OCI-LY1 (cell line): Measurements from ENCODE around the gene TIMM44.

ENCODE experiments used
- H2AFZ ChIP-seq: fragments of 200-600 bp; sonication (generic), shearing (Covaris generic); 2 replicates; pipeline ENCODE4 v1.6.0; 2014; ENCODE audit warnings: antibody characterized with exemption, mild to moderate bottlenecking, low read length
- H3F3A ChIP-seq: fragments of 200-600 bp; sonication (generic), shearing (Covaris generic); 2 replicates; pipeline ENCODE4 v1.6.0; 2014; ENCODE audit warnings: mild to moderate bottlenecking, antibody characterized with exemption, low read length, moderate library complexity; ENCODE audit not compliant: insufficient read depth
- H3K27ac ChIP-seq: fragments of 200-600 bp; sonication (generic); 2 replicates; pipeline ENCODE4 v1.5.1; 2014; ENCODE audit warnings: low read length, mixed run types, mild to moderate bottlenecking, low read depth; ENCODE audit not compliant: poor library complexity, severe bottlenecking
- H3K27me3 ChIP-seq: fragments of 200-600 bp; sonication (generic); 2 replicates; pipeline ENCODE4 v1.6.0; 2014; ENCODE audit warnings: antibody characterized with exemption, mild to moderate bottlenecking, low read length, moderate library complexity; ENCODE audit not compliant: insufficient read depth
- H3K36me3 ChIP-seq: fragments of 200-600 bp; sonication (generic); 2 replicates; pipeline ENCODE4 v1.6.1; 2014; ENCODE audit warnings: mild to moderate bottlenecking, antibody characterized with exemption, low read length, moderate library complexity, mixed read lengths; ENCODE audit not compliant: insufficient read depth
- H3K4me1 ChIP-seq: fragments of 200-600 bp; sonication (generic); 2 replicates; pipeline ENCODE4 v1.5.1; 2014; ENCODE audit warnings: mild to moderate bottlenecking, low read length, moderate library complexity; ENCODE audit not compliant: insufficient read depth, severe bottlenecking
- H3K4me2 ChIP-seq: fragments of 200-600 bp; sonication (generic), shearing (Covaris generic); 2 replicates; pipeline ENCODE4 v1.6.1; 2014; ENCODE audit warnings: low read length
- H3K4me3 ChIP-seq: fragments of 200-600 bp; sonication (generic); 2 replicates; pipeline ENCODE4 v1.5.1; 2014; ENCODE audit warnings: low read length, low read depth, mild to moderate bottlenecking, mixed read lengths; ENCODE audit not compliant: poor library complexity, severe bottlenecking
- H3K79me2 ChIP-seq: fragments of 200-600 bp; shearing (Covaris generic); 2 replicates; pipeline ENCODE4 v1.6.1; 2016; ENCODE audit warnings: mixed run types, low read length, mixed read lengths; ENCODE audit not compliant: insufficient read depth
- H3K9ac ChIP-seq: fragments of 200-600 bp; sonication (generic), shearing (Covaris generic); 2 replicates; pipeline ENCODE4 v1.6.1; 2014; ENCODE audit warnings: mild to moderate bottlenecking, low read length, mixed read lengths
- H3K9me2 ChIP-seq: fragments of 200-600 bp; sonication (generic), shearing (Covaris generic); 2 replicates; pipeline ENCODE4 v1.6.1; 2014; ENCODE audit warnings: low read depth, mild to moderate bottlenecking, low read length, mixed read lengths
- H3K9me3 ChIP-seq: fragments of 200-600 bp; shearing (Covaris generic); 2 replicates; pipeline ENCODE4 v1.6.1; 2014; ENCODE audit warnings: low read length, mixed read lengths
- H4K20me1 ChIP-seq: fragments of 200-600 bp; sonication (generic), shearing (Covaris generic); 2 replicates; pipeline ENCODE4 v1.6.0; 2016; ENCODE audit warnings: mild to moderate bottlenecking, low read length; ENCODE audit not compliant: insufficient read depth
- CTCF ChIP-seq: fragments of 200-600 bp; sonication (generic), shearing (Covaris generic); IDR thresholded peaks from 2 replicates; pipeline ENCODE4 v1.5.1; 2017; ENCODE audit warnings: mild to moderate bottlenecking, antibody characterized with exemption, low read length, moderate library complexity, mixed read lengths
- EZH2 ChIP-seq: fragments of 200-600 bp; sonication (generic), shearing (Covaris generic); IDR thresholded peaks from 2 replicates; pipeline ENCODE4 v1.8.0; 2017; ENCODE audit warnings: borderline replicate concordance, mixed run types, mild to moderate bottlenecking, antibody characterized with exemption, low read length, moderate library complexity, mixed read lengths

Gene TIMM44

GRCh38 chr19:7932930-7933300, 10.6 kb downstream of the TIMM44 start:
- Histone ChIP-seq H3K79me2 (no peaks in the 10 kb centered on the region), H3K27me3 (no peaks in the 10 kb centered on the region), H3K9ac (no peak overlapping the region), H3K9me2 (no peaks in the 10 kb centered on the region), H3K9me3 (no peaks in the 10 kb centered on the region), H4K20me1 (no peaks in the 10 kb centered on the region), H3K36me3 (peaks cover 80% of the 10 kb centered on the region), H3K4me3 (no peak overlapping the region), H3F3A (no peaks in the 10 kb centered on the region), H3K4me2 (no peak overlapping the region), H3K27ac (no peak overlapping the region), H2AFZ (no peak overlapping the region), H3K4me1 (no peaks in the 10 kb centered on the region)
- TF ChIP-seq CTCF (no peak), EZH2 (no peak)

GRCh38 chr19:7932276-7932929, 11.1 kb downstream of the TIMM44 start:
- Histone ChIP-seq H3K27me3 (no peaks in the 10 kb centered on the region), H2AFZ (no peak overlapping the region), H3K4me2 (no peak overlapping the region), H3K9ac (no peak overlapping the region), H3K36me3 (peaks cover 75% of the 10 kb centered on the region), H3K9me2 (no peaks in the 10 kb centered on the region), H3F3A (no peaks in the 10 kb centered on the region), H3K4me1 (no peaks in the 10 kb centered on the region), H3K9me3 (no peaks in the 10 kb centered on the region), H3K27ac (no peak overlapping the region), H3K4me3 (no peak overlapping the region), H4K20me1 (no peaks in the 10 kb centered on the region), H3K79me2 (no peaks in the 10 kb centered on the region)
- TF ChIP-seq CTCF (no peak), EZH2 (no peak)

- no peaks in the 10 kb centered on the region for H3K9me2 ChIP-seq
- no peaks in the 10 kb centered on the region for H3K9me3 ChIP-seq
- H3K27me3 ChIP-seq: no peaks in the 10 kb centered on the region
- H3K4me2 ChIP-seq: no peak overlapping the region
- H4K20me1 ChIP-seq: no peaks in the 10 kb centered on the region
- H3K79me2 ChIP-seq: no peaks in the 10 kb centered on the region
- H3K4me3 ChIP-seq: no peak overlapping the region
- H3K4me1 ChIP-seq: peaks cover 2% of the 10 kb centered on the region
- H3K9ac ChIP-seq: no peak overlapping the region
- H3F3A ChIP-seq: no peaks in the 10 kb centered on the region
- TF ChIP-seq CTCF (no peak), EZH2 (no peak)
- no peak overlapping the region for H2AFZ ChIP-seq
- H3K36me3 ChIP-seq: peaks cover 66% of the 10 kb centered on the region
- H3K27ac ChIP-seq: no peak overlapping the region
These were observed 12.0 kb downstream of the TIMM44 start for GRCh38 chr19:7931221-7932061.
